HepG2 (cell line): ENCODE results near the gene KIF2C. TPM values are rescaled to one million over a fixed set of nuclear protein-coding genes. Genes with fewer than 3 reads are reported as not detected.
A peak's percentile ranks its signal among the peaks of the same experiment; 100 is the strongest.

Source experiments
- ATRX ChIP-seq: sonication (generic); formaldehyde crosslinking; IDR thresholded peaks from 2 replicates; pipeline ENCODE4 v1.4.0; 2020; ENCODE audit warnings: missing genetic modification reagents, borderline replicate concordance
- ESRRA ChIP-seq: sonication (generic); formaldehyde crosslinking; IDR thresholded peaks from 2 replicates; pipeline ENCODE4 v1.5.1; 2020; ENCODE audit warnings: mild to moderate bottlenecking, low read depth, missing genetic modification reagents
- FOXC1 ChIP-seq: sonication (generic); formaldehyde crosslinking; IDR thresholded peaks from 2 replicates; pipeline ENCODE4 v1.8.0; 2022; ENCODE audit warnings: mild to moderate bottlenecking, missing genetic modification reagents, borderline replicate concordance
- HNF4G ChIP-seq, 2 experiments: sonication (generic) in 1 of 2; formaldehyde crosslinking in 1 of 2; IDR thresholded peaks; 2 replicates each; pipeline versions ENCODE4 v1.4.0 to v1.6.1; 2011 to 2020; ENCODE audit warnings: borderline replicate concordance in 2 of 2, low read depth in 2 of 2, mild to moderate bottlenecking in 2 of 2, low read length in 1 of 2, missing genetic modification reagents in 1 of 2, moderate library complexity in 1 of 2
- JDP2 ChIP-seq: sonication (generic); formaldehyde crosslinking; IDR thresholded peaks from 2 replicates; pipeline ENCODE4 v1.8.1; 2022; ENCODE audit warnings: missing genetic modification reagents, borderline replicate concordance
- KLF9 ChIP-seq: IDR thresholded peaks from 2 replicates; pipeline ENCODE4 v1.6.1; 2016; ENCODE audit warnings: low read depth
- REL ChIP-seq: sonication (generic); formaldehyde crosslinking; conservative IDR thresholded peaks from 2 replicates; pipeline ENCODE4 v1.8.0; 2022; ENCODE audit warnings: mild to moderate bottlenecking, missing genetic modification reagents, moderate library complexity
- SKI ChIP-seq: fragments of 450-650 bp; IDR thresholded peaks from one replicate; pipeline ENCODE4 v1.6.1; 2018; ENCODE audit warnings: mild to moderate bottlenecking; ENCODE audit not compliant: partially characterized antibody
- SNAPC5 ChIP-seq: sonication (generic); formaldehyde crosslinking; IDR thresholded peaks from 2 replicates; pipeline ENCODE4 v1.8.1; 2023; ENCODE audit warnings: mild to moderate bottlenecking, missing genetic modification reagents, borderline replicate concordance
- SOX13 ChIP-seq, 3 experiments: fragments of 450-650 bp in 1 of 3; sonication (generic) in 1 of 3; formaldehyde crosslinking in 1 of 3; IDR thresholded peaks in 2 of 3; conservative IDR thresholded peaks in 1 of 3; 2 replicates each; pipeline versions ENCODE4 v1.5.0 to v1.6.1; 2016 to 2020; ENCODE audit warnings: antibody characterized with exemption in 1 of 3, mild to moderate bottlenecking in 1 of 3, missing compliant biosample characterization in 1 of 3, missing genetic modification reagents in 1 of 3, moderate library complexity in 1 of 3
- SYNCRIP ChIP-seq: fragments of 200-400 bp; formaldehyde crosslinking; IDR thresholded peaks from 2 replicates; pipeline ENCODE4 v1.6.1; 2018; ENCODE audit warnings: mild to moderate bottlenecking, low read depth, low read length; ENCODE audit not compliant: insufficient read depth
- ZNF10 ChIP-seq: sonication (generic); formaldehyde crosslinking; IDR thresholded peaks from 2 replicates; pipeline ENCODE4 v1.4.0; 2020; ENCODE audit warnings: mild to moderate bottlenecking, low read depth, missing genetic modification reagents, borderline replicate concordance
- ZNF550 ChIP-seq: sonication (generic); formaldehyde crosslinking; IDR thresholded peaks from 2 replicates; pipeline ENCODE4 v1.4.0; 2020; ENCODE audit warnings: mild to moderate bottlenecking, missing genetic modification reagents, borderline replicate concordance
- ZNF557 ChIP-seq: sonication (generic); formaldehyde crosslinking; IDR thresholded peaks from 2 replicates; pipeline ENCODE4 v1.4.0; 2020; ENCODE audit warnings: missing genetic modification reagents
- ZNF577 ChIP-seq: sonication (generic); formaldehyde crosslinking; IDR thresholded peaks from 2 replicates; pipeline ENCODE4 v1.4.0; 2020; ENCODE audit warnings: mild to moderate bottlenecking, low read depth, missing genetic modification reagents, borderline replicate concordance
- ZNF614 ChIP-seq: IDR thresholded peaks from 2 replicates; pipeline ENCODE4 v1.6.1; 2018; ENCODE audit warnings: missing biosample characterization, missing genetic modification reagents, inconsistent platforms, borderline replicate concordance
- ZNF720 ChIP-seq: sonication (generic); formaldehyde crosslinking; IDR thresholded peaks from 2 replicates; pipeline ENCODE4 v1.4.0; 2020; ENCODE audit warnings: missing genetic modification reagents
- ZNF777 ChIP-seq: sonication (generic); formaldehyde crosslinking; IDR thresholded peaks from 2 replicates; pipeline ENCODE4 v1.4.0; 2020; ENCODE audit warnings: missing genetic modification reagents
- polyA plus RNA-seq, 8 experiments: library from polyadenylated mRNA; depleted of rRNA in 3 of 8; stranded (reverse) in 7 of 8; unstranded in 1 of 8; fragments of >200 nt; fragmentation: Illumina TruSeq in 4 of 8; extraction: Trizol in 4 of 8; gene quantifications; 2 replicates each; pipeline versions ENCODE4 v1.2.1 to v1.2.3, GENCODE V29; 2011 to 2016; ENCODE audit warnings: low read depth in 4 of 8, missing spikeins in 1 of 8, mixed read lengths in 1 of 8; ENCODE audit not compliant: insufficient read depth in 1 of 8
- total RNA-seq, 5 experiments: library from RNA; depleted of rRNA; stranded (reverse); fragments of >200 nt; fragmentation: Illumina TruSeq; extraction: Trizol; gene quantifications; 2 replicates each; pipeline ENCODE4 v1.2.3, GENCODE V29; 2016; ENCODE audit warnings: low read depth in 1 of 5
- TF ChIP-seq, protein P1 (sequence below): sonication (generic); formaldehyde crosslinking; IDR thresholded peaks from 2 replicates; pipeline ENCODE4 v1.9.0; 2021; ENCODE audit warnings: missing genetic modification reagents, mild to moderate bottlenecking, borderline replicate concordance
- TF ChIP-seq, protein P2 (sequence below): sonication (generic); formaldehyde crosslinking; IDR thresholded peaks from 2 replicates; pipeline ENCODE4 v1.8.0; 2022; ENCODE audit warnings: mild to moderate bottlenecking, missing genetic modification reagents; ENCODE audit not compliant: insufficient replicate concordance
- TF ChIP-seq, protein P3 (sequence below): sonication (generic); formaldehyde crosslinking; IDR thresholded peaks from 2 replicates; pipeline ENCODE4 v1.9.0; 2022; ENCODE audit warnings: missing genetic modification reagents, mild to moderate bottlenecking, borderline replicate concordance

The KIF2C gene
- total and polyA plus RNA-seq, 2 of the 13 experiments (the other 11 are each of a cell fraction or from before 2014, with no cell fraction given), result 29.7 to 53.7 TPM

DNA sequence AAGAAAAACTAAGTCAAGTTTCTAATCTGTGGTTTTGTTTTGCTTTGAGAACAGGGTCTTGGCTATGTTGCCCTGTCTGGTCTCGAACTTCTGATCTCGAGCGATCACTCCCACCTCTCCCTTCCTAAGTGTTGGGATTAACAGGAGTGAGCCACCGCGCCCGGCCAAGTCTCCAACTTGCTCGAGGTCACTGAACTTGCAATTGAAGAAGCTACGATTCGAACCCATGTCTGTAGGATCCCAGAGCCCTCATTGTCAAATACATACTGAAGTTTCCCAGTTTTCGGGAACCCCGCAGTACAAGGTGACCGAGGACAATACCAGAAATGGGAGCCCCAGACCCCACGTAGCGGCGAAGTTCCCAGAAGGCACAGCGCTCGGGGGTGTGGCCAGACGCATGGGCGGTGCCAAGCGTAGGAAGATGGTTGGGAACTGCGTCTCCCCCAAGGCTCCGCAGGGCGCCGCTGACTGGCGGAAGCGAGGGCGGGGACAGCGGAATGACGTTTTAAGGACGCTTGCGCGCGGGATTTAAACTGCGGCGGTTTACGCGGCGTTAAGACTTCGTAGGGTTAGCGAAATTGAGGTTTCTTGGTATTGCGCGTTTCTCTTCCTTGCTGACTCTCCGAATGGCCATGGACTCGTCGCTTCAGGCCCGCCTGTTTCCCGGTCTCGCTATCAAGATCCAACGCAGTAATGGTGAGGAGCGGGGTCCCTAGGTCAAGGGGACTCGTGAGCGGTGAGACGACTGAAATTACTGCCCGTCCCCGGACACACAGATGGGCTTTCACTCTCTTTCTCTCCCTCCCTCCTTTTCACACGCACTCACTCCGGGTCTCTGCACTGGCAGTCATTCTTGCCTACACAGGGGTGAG, at the start of gene KIF2C (continued):
- TF ChIP-seq, protein P1, sequence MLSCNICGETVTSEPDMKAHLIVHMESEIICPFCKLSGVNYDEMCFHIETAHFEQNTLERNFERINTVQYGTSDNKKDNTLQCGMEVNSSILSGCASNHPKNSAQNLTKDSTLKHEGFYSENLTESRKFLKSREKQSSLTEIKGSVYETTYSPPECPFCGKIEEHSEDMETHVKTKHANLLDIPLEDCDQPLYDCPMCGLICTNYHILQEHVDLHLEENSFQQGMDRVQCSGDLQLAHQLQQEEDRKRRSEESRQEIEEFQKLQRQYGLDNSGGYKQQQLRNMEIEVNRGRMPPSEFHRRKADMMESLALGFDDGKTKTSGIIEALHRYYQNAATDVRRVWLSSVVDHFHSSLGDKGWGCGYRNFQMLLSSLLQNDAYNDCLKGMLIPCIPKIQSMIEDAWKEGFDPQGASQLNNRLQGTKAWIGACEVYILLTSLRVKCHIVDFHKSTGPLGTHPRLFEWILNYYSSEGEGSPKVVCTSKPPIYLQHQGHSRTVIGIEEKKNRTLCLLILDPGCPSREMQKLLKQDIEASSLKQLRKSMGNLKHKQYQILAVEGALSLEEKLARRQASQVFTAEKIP, result no peak
- TF ChIP-seq KLF9 (CRISPR knock-in tag) (peak; percentile 61; the same call in 1 of the 2 replicates), SNAPC5 (CRISPR knock-in tag) (0 out of 2 replicates have a peak, but pooled peaks have one; percentile 54), ZNF720 (CRISPR knock-in tag) (no peak), ZNF10 (CRISPR knock-in tag) (no peak), ZNF557 (CRISPR knock-in tag) (0 out of 2 replicates have a peak, but pooled peaks have one; percentile 48), FOXC1 (CRISPR knock-in tag) (no peak), SOX13 (IDR thresholded peaks at IDR 0.05) (no peak), SOX13 (CRISPR knock-in tag; conservative IDR thresholded peaks at IDR 0.05 in 1 of 2, IDR thresholded peaks at IDR 0.05 in 1 of 2) (peak in 1 of 2 experiments; percentile 36; a peak in 1 of 4 replicates), SYNCRIP (no peak), JDP2 (CRISPR knock-in tag) (no peak), ESRRA (peak; percentile 71; the same call in 1 of the 2 replicates), HNF4G (IDR thresholded peaks at IDR 0.05; ENCODE audit: borderline replicate concordance, low read depth, low read length) (no peak), HNF4G (CRISPR knock-in tag; IDR thresholded peaks at IDR 0.05; ENCODE audit: borderline replicate concordance, low read depth) (no peak), ZNF550 (CRISPR knock-in tag) (no peak), ZNF614 (CRISPR knock-in tag) (peak; percentile 73; the same call in 1 of the 2 replicates), ZNF577 (CRISPR knock-in tag) (no peak), SKI (peak; percentile 15), ATRX (CRISPR knock-in tag) (no peak), ZNF777 (CRISPR knock-in tag) (no peak), REL (CRISPR knock-in tag) (peak; percentile 51; the same call in 1 of the 2 replicates)
- TF ChIP-seq, protein P2, sequence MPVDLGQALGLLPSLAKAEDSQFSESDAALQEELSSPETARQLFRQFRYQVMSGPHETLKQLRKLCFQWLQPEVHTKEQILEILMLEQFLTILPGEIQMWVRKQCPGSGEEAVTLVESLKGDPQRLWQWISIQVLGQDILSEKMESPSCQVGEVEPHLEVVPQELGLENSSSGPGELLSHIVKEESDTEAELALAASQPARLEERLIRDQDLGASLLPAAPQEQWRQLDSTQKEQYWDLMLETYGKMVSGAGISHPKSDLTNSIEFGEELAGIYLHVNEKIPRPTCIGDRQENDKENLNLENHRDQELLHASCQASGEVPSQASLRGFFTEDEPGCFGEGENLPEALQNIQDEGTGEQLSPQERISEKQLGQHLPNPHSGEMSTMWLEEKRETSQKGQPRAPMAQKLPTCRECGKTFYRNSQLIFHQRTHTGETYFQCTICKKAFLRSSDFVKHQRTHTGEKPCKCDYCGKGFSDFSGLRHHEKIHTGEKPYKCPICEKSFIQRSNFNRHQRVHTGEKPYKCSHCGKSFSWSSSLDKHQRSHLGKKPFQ (CRISPR knock-in tag), result peak; percentile 22
- TF ChIP-seq, protein P3, sequence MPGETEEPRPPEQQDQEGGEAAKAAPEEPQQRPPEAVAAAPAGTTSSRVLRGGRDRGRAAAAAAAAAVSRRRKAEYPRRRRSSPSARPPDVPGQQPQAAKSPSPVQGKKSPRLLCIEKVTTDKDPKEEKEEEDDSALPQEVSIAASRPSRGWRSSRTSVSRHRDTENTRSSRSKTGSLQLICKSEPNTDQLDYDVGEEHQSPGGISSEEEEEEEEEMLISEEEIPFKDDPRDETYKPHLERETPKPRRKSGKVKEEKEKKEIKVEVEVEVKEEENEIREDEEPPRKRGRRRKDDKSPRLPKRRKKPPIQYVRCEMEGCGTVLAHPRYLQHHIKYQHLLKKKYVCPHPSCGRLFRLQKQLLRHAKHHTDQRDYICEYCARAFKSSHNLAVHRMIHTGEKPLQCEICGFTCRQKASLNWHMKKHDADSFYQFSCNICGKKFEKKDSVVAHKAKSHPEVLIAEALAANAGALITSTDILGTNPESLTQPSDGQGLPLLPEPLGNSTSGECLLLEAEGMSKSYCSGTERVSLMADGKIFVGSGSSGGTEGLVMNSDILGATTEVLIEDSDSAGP, result peak; percentile 86; the same call in 1 of the 2 replicates
